ENCODE data around the gene URAD. TPM values are rescaled to one million over a fixed set of nuclear protein-coding genes. Genes with fewer than 3 reads are reported as not detected.
"Not testable (repeated sequence)": the region's sequence is repeated elsewhere in the genome, so short reads cannot be mapped to it uniquely, and the experiment has no call there.

The URAD gene, protein sequence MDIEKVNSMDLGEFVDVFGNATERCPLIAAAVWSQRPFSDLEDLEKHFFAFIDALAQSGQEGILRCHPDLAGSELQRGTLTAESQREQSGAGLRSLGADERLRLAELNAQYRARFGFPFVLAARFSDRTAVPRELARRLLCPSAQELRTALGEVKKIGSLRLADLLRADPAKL
- 0.26 TPM in 1 of 2 replicates, not detected in the other for total RNA-seq
- long read RNA-seq: 0 reads

DNA sequence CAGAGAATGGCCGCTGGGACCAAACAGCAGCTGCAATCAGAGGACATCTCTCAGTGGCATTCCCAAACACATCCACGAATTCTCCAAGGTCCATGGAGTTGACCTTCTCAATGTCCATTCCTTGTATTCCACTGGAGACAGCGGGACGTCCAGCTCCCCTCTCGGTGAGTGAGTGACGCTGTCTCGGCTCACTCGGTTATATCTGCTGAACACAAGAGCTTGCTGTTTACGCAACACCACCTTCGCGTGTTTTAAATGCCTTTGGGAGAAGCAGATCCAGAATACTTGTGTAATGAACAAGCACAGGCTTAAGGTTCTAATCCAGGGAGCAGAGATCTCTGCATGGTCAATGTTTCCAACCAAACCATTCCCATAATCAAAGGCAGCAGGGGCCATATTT, at the start of gene URAD:
Gene URAD, minus strand, starts transcription at position 174 of the 400 bp plus-strand sequence. Its CDS starts 56 bp downstream, at position 118.
- TF ChIP-seq, protein P1, sequence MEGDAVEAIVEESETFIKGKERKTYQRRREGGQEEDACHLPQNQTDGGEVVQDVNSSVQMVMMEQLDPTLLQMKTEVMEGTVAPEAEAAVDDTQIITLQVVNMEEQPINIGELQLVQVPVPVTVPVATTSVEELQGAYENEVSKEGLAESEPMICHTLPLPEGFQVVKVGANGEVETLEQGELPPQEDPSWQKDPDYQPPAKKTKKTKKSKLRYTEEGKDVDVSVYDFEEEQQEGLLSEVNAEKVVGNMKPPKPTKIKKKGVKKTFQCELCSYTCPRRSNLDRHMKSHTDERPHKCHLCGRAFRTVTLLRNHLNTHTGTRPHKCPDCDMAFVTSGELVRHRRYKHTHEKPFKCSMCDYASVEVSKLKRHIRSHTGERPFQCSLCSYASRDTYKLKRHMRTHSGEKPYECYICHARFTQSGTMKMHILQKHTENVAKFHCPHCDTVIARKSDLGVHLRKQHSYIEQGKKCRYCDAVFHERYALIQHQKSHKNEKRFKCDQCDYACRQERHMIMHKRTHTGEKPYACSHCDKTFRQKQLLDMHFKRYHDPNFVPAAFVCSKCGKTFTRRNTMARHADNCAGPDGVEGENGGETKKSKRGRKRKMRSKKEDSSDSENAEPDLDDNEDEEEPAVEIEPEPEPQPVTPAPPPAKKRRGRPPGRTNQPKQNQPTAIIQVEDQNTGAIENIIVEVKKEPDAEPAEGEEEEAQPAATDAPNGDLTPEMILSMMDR (conservative IDR thresholded peaks at IDR 0.05): no peak
- no peaks in the 10 kb centered on the region for H3K9me3 Mint-ChIP-seq
- DNase-seq (ENCODE audit: low read depth, low spot score): no peak
- peaks cover 82% of the 10 kb centered on the region for H3K27me3 Mint-ChIP-seq (ENCODE audit: low read depth)
- H3K4me3 Mint-ChIP-seq: no peak within 1 kb of the TSS
- no peaks in the 10 kb centered on the region for H3K4me1 Mint-ChIP-seq
- no peaks in the 10 kb centered on the region for H3K36me3 Mint-ChIP-seq (ENCODE audit: low read depth)
- no peak within 1 kb of the TSS for H3K27ac Mint-ChIP-seq (ENCODE audit: unreplicated experiment)

DNA sequence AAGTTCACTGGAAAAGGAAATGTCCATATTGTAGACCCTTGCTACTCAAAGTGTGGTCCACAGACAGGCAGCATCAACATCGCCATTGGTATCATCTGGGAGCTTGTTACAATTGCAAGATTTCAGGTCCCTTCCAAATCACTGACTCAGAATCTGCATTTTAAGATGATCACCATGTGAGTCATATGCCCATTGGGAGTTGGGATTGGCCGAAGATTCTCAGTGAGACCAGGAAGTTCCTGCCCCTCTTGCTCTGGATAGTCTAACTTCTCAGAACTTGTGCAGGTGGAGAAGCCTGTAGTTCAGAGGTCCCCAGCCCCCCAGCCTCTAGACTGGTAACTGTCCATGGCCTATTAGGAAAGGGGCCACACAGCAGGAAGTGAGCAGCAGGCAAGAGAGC, 48.9 kb upstream of the URAD start:
- Mint-ChIP-seq H3K9me3 (peaks cover 2% of the 10 kb centered on the region), H3K4me1 (no peaks in the 10 kb centered on the region), H3K4me3 (no peak overlapping the region), H3K36me3 (ENCODE audit: low read depth) (no peaks in the 10 kb centered on the region), H3K27ac (ENCODE audit: unreplicated experiment) (no peak overlapping the region), H3K27me3 (ENCODE audit: low read depth) (peaks cover 27% of the 10 kb centered on the region)
- DNase-seq (ENCODE audit: low read depth, low spot score): no peak
- TF ChIP-seq, protein P1 (conservative IDR thresholded peaks at IDR 0.05): no peak

DNA sequence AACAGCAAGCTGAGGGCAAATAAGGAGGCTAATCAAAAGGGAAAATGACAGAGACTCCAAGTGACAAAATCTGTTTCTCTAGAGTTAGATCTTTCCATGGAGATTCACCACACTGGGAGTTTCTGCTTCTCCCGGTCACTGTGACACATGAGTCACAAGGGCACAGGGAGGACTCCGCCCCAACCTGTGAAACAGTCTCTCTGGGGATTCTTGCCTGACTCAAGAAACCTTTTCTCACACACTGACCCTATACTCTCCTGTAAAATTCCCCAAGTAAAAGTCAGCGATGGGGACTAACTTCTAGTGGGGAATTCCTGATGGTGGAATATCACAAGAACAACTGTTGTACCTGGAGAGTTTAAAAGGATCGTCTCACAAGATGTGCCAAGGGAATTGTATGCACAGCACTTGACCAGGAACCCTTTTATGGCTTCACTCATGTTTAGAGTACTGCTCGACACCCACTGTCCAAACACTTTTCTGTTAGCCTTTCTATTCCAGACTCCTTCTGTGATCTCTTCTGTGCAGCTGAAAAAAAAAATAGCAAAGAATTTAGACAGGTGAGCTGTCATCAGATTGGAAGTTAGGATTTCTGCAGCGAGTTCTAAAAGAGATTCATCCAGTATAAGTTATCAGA, 46.8 kb upstream of the URAD start:
- Mint-ChIP-seq H3K4me1 (no peaks in the 10 kb centered on the region), H3K4me3 (no peak overlapping the region), H3K27ac (ENCODE audit: unreplicated experiment) (no peak overlapping the region), H3K9me3 (peaks cover 2% of the 10 kb centered on the region), H3K27me3 (ENCODE audit: low read depth) (peaks cover 18% of the 10 kb centered on the region), H3K36me3 (ENCODE audit: low read depth) (no peaks in the 10 kb centered on the region)
- TF ChIP-seq, protein P1 (conservative IDR thresholded peaks at IDR 0.05): no peak
- DNase-seq (ENCODE audit: low read depth, low spot score): no peak

DNA sequence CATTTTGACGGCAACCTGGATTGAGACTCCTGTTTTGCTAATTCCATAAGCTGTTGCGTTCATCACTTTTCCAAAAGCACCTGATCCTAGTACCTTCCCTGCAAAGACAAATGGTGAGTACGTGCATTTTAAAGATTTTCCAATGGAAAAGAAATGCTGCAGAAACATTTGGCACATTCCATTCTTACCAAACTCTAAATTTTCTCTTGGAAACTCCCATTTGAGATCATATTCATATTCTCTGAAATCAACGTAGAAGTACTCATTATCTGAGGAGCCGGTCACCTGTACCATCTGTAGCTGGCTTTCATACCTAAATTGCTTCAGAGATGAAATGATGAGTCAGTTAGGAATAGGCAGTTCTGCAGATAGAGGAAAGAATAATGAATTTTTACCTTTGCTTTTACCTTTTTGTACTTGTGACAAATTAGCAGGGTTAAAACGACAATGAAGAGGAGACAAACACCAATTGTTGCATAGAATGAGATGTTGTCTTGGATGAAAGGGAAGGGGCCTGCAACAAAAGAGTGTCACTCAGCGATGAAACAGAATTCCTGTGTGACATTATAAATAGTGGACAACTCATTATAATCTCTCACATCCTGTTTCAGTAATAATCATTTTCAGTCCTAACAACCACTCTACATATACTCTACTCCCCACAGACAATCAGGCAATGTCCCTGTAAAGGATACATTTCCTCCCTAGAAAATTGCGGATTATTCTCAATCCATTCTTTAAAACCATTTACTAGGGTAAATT, 45.6 kb upstream of the URAD start:
- Mint-ChIP-seq H3K4me3 (no peak overlapping the region), H3K4me1 (no peaks in the 10 kb centered on the region), H3K9me3 (peaks cover 2% of the 10 kb centered on the region), H3K27ac (ENCODE audit: unreplicated experiment) (no peak overlapping the region), H3K36me3 (ENCODE audit: low read depth) (no peaks in the 10 kb centered on the region), H3K27me3 (ENCODE audit: low read depth) (peaks cover 18% of the 10 kb centered on the region)
- TF ChIP-seq, protein P1 (conservative IDR thresholded peaks at IDR 0.05): no peak
- no peak for DNase-seq (ENCODE audit: low read depth, low spot score)

DNA sequence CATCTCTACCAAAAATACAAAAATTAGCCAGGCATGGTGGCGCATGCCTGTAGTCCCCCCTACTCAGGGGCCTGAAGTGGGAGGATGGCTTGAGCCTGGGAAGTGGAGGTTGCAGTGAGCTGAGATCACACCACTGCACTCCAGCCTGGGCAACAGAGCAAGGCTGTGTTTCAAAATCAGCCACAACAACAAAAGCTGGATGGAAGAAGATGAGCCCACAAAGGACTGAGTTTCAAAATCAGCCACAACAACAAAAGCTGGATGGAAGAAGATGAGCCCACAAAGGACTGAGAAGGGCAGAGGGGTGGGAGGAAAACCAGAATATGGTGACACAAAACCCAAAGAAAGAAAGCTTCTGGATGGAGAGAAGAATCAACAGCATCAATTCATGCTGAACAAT, 43.9 kb upstream of the URAD start:
- not testable (repeated sequence) for H3K4me3 Mint-ChIP-seq; DNase-seq (ENCODE audit: low read depth, low spot score); H3K9me3 Mint-ChIP-seq; H3K27ac Mint-ChIP-seq (ENCODE audit: unreplicated experiment); H3K4me1 Mint-ChIP-seq; H3K36me3 Mint-ChIP-seq (ENCODE audit: low read depth)
- peaks cover 18% of the 10 kb centered on the region for H3K27me3 Mint-ChIP-seq (ENCODE audit: low read depth)

DNA sequence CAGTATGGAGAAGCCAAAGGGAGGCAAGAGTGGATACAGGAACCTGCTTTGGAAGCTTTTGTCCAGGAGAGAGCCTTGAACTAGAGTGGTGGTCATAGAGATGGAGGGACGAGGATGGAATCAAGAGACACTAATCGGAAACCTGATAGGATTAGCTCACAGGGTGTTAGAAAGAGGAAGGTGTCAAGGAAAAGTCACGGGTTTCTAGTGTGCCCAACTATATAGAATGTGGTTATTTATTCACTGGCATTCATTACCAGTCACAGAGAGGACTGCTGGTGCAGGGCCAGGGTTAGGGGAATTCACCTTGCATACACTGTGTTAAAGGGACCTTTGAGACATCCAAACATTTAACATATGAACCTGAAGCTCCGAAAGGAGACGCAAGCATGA, 43.4 kb upstream of the URAD start:
- peaks cover 2% of the 10 kb centered on the region for H3K9me3 Mint-ChIP-seq
- DNase-seq (ENCODE audit: low read depth, low spot score): no peak
- TF ChIP-seq, protein P1 (conservative IDR thresholded peaks at IDR 0.05): no peak

More for the DNA sequence above, 43.4 kb upstream of the URAD start:
- no peaks in the 10 kb centered on the region for H3K36me3 Mint-ChIP-seq (ENCODE audit: low read depth)
- no peak overlapping the region for H3K27ac Mint-ChIP-seq (ENCODE audit: unreplicated experiment)
- peaks cover 20% of the 10 kb centered on the region for H3K27me3 Mint-ChIP-seq (ENCODE audit: low read depth)
- no peak overlapping the region for H3K4me3 Mint-ChIP-seq
- H3K4me1 Mint-ChIP-seq: no peaks in the 10 kb centered on the region

Data from neural crest cell (in vitro differentiated cells).